NCI-H526 (cell line): Measurements from ENCODE around the gene NCL.
"Not testable (repeated sequence)": the region's sequence is repeated elsewhere in the genome, so short reads cannot be mapped to it uniquely, and the experiment has no call there.

Experiments used
- DNase-seq, 2 experiments: peaks; one replicate each; lab custom pipeline; 2025; lab: John Stamatoyannopoulos, UW

NCL gene

GRCh38 chr2:231405601-231406367 lies 58.5 kb downstream of the NCL start:
- DNase-seq, result not testable (repeated sequence)

GRCh38 chr2:231404183-231404578 lies 60.1 kb downstream of the NCL start:
- DNase-seq, result not testable (repeated sequence)
